Liver (tissue), 9 donors: Measurements from ENCODE around the gene ANKMY2. TPM values are rescaled to one million over a fixed set of nuclear protein-coding genes. Genes with fewer than 3 reads are reported as not detected.

Source experiments
- DNase-seq: peaks from one replicate; pipeline ENCODE4 v3.0.0-alpha.2; 2017; ENCODE audit warnings: low spot score
- H3K27ac ChIP-seq, 2 donors: one replicate each; pipeline ENCODE4 v1.7.0; 2013; ENCODE audit warnings: inconsistent platforms in 2 of 2, low read length in 2 of 2, control low read depth in 1 of 2, low read depth in 1 of 2, mild to moderate bottlenecking in 1 of 2
- H3K27me3 ChIP-seq, 4 donors: one replicate each; pipeline versions ENCODE4 v1.6.1 to v1.7.0; 2013; ENCODE audit warnings: low read length in 3 of 4, inconsistent platforms in 1 of 4, mild to moderate bottlenecking in 1 of 4, moderate library complexity in 1 of 4; ENCODE audit not compliant: control insufficient read depth in 4 of 4, insufficient read depth in 4 of 4
- H3K36me3 ChIP-seq, 4 donors: one replicate each; pipeline versions ENCODE4 v1.6.1 to v1.7.0; 2013; ENCODE audit warnings: low read length in 3 of 4, mild to moderate bottlenecking in 3 of 4, low read depth in 1 of 4, moderate library complexity in 1 of 4; ENCODE audit not compliant: control insufficient read depth in 4 of 4, insufficient read depth in 3 of 4
- H3K4me1 ChIP-seq, 4 donors: one replicate each; pipeline versions ENCODE4 v1.6.1 to v1.7.0; 2013; ENCODE audit warnings: low read length in 3 of 4, mild to moderate bottlenecking in 3 of 4, moderate library complexity in 1 of 4; ENCODE audit not compliant: control insufficient read depth in 4 of 4, insufficient read depth in 4 of 4
- H3K4me3 ChIP-seq, 3 donors: one replicate each; pipeline versions ENCODE4 v1.6.1 to v1.7.0; 2013; ENCODE audit warnings: low read length in 3 of 3, control low read depth in 1 of 3, low read depth in 1 of 3, mild to moderate bottlenecking in 1 of 3
- H3K9ac ChIP-seq, 2 donors: one replicate each; pipeline ENCODE4 v1.7.0; 2013; ENCODE audit warnings: low read length in 2 of 2, mild to moderate bottlenecking in 2 of 2, moderate library complexity in 2 of 2, control low read depth in 1 of 2, low read depth in 1 of 2
- H3K9me3 ChIP-seq, 4 donors: one replicate each; pipeline versions ENCODE4 v1.6.1 to v1.7.0; 2013; ENCODE audit warnings: low read length in 3 of 4; ENCODE audit not compliant: control insufficient read depth in 4 of 4
- CTCF ChIP-seq: fragments of 150-350 bp; IDR thresholded peaks from 2 replicates; pipeline ENCODE4 v1.5.1; 2017; ENCODE audit warnings: improper control_type of control experiment, low read depth, low read length; ENCODE audit not compliant: missing input control
- EGR1 ChIP-seq, 2 donors: IDR thresholded peaks; 2 replicates each; pipeline ENCODE4 v1.6.1; 2016 to 2018; ENCODE audit warnings: antibody characterized with exemption in 2 of 2, low read depth in 2 of 2
- FOXA2 ChIP-seq: IDR thresholded peaks from 2 replicates; pipeline ENCODE4 v1.6.1; 2016; ENCODE audit warnings: antibody characterized with exemption
- GABPA ChIP-seq, 2 donors: IDR thresholded peaks in 1 of 2; conservative IDR thresholded peaks in 1 of 2; 2 replicates each; pipeline ENCODE4 v1.6.1; 2016; ENCODE audit warnings: antibody characterized with exemption in 2 of 2, mild to moderate bottlenecking in 1 of 2, moderate library complexity in 1 of 2
- HNF4A ChIP-seq, 2 donors: conservative IDR thresholded peaks; 2 replicates each; pipeline ENCODE4 v1.6.1; 2016; ENCODE audit warnings: antibody characterized with exemption in 2 of 2, mild to moderate bottlenecking in 2 of 2
- HNF4G ChIP-seq: IDR thresholded peaks from 2 replicates; pipeline ENCODE4 v1.6.1; 2016; ENCODE audit warnings: antibody characterized with exemption
- JUND ChIP-seq, 2 donors: IDR thresholded peaks; 2 replicates each; pipeline ENCODE4 v1.6.1; 2016; ENCODE audit warnings: antibody characterized with exemption in 2 of 2
- MAX ChIP-seq: IDR thresholded peaks from 2 replicates; pipeline ENCODE4 v1.6.1; 2016; ENCODE audit warnings: antibody characterized with exemption
- RAD21 ChIP-seq, 2 donors: IDR thresholded peaks; 2 replicates each; pipeline ENCODE4 v1.6.1; 2016; ENCODE audit warnings: antibody characterized with exemption in 2 of 2, mild to moderate bottlenecking in 2 of 2
- REST ChIP-seq: IDR thresholded peaks from 2 replicates; pipeline ENCODE4 v1.6.1; 2016; ENCODE audit warnings: antibody characterized with exemption, mild to moderate bottlenecking
- RXRA ChIP-seq, 2 donors: IDR thresholded peaks; 2 replicates each; pipeline ENCODE4 v1.6.1; 2017 to 2018; ENCODE audit warnings: antibody characterized with exemption in 2 of 2, mild to moderate bottlenecking in 1 of 2
- SP1 ChIP-seq: IDR thresholded peaks from 2 replicates; pipeline ENCODE4 v1.6.1; 2018; ENCODE audit warnings: antibody characterized with exemption, mild to moderate bottlenecking
- TAF1 ChIP-seq: conservative IDR thresholded peaks from 2 replicates; pipeline ENCODE4 v1.6.1; 2016; ENCODE audit warnings: antibody characterized with exemption, mild to moderate bottlenecking
- YY1 ChIP-seq: IDR thresholded peaks from 2 replicates; pipeline ENCODE4 v1.6.1; 2016; ENCODE audit warnings: antibody characterized with exemption, mild to moderate bottlenecking
- ZBTB33 ChIP-seq: IDR thresholded peaks from 2 replicates; pipeline ENCODE4 v1.6.1; 2016; ENCODE audit warnings: antibody characterized with exemption
- WGBS: extraction: QIAGEN DNeasy Blood & Tissue Kit; methylation state at CpG from one replicate; pipeline ENCODE4 v1.1.7; 2013; 5-methylcytosine and 5-hydroxymethylcytosine counted together
- polyA plus RNA-seq, 2 donors: library from polyadenylated mRNA; stranded (reverse) in 1 of 2; unstranded in 1 of 2; fragments of 200-250 nt in 1 of 2; fragments of >200 nt in 1 of 2; fragmentation: Nextera tagmentation in 1 of 2; extraction: Ambion mirVana in 1 of 2; gene quantifications; one replicate each; pipeline versions ENCODE4 v1.2.1 to v1.2.3, GENCODE V29; 2013 to 2015
- total RNA-seq, 2 donors: library from RNA; depleted of rRNA; stranded (reverse); fragments of >200 nt; gene quantifications; one replicate each; pipeline ENCODE4 v1.2.3, GENCODE V29; 2014
- TF ChIP-seq, protein P1 (sequence below): IDR thresholded peaks from 2 replicates; pipeline ENCODE4 v1.6.1; 2016; ENCODE audit warnings: antibody characterized with exemption
- donor health status: healthy.
- donor health status: healthy.
- donor health status: healthy.
- donor health status: healthy.
- donor health status: healthy.

ANKMY2 gene
- total and polyA plus RNA-seq, 4 donors = 2.7 to 11.4 (median 5.4) TPM

GRCh38 chr7:16583834-16584233 lies 61.7 kb downstream of the ANKMY2 start:
- Histone ChIP-seq H3K27ac (no peak overlapping the region), H3K4me3 (no peak overlapping the region), H3K9ac (no peak overlapping the region), H3K36me3 (no peaks in the 10 kb centered on the region), H3K27me3 (no peaks in the 10 kb centered on the region), H3K4me1 (no peaks in the 10 kb centered on the region), H3K9me3 (peaks cover 0 to 2% (median 0%) of the 10 kb centered on the region in 4 donors)
- no peak for TF ChIP-seq YY1
- no peak for TF ChIP-seq JUND (IDR thresholded peaks at IDR 0.05)
- TF ChIP-seq SP1 = no peak
- no peak for TF ChIP-seq RXRA (IDR thresholded peaks at IDR 0.05)
- no peak for TF ChIP-seq HNF4A (conservative IDR thresholded peaks at IDR 0.05)
- no peak for TF ChIP-seq RAD21 (IDR thresholded peaks at IDR 0.05)
- TF ChIP-seq GABPA (IDR thresholded peaks at IDR 0.05 in 1 of 2, conservative IDR thresholded peaks at IDR 0.05 in 1 of 2) = no peak
- no peak for TF ChIP-seq HNF4G
- TF ChIP-seq, protein P1, sequence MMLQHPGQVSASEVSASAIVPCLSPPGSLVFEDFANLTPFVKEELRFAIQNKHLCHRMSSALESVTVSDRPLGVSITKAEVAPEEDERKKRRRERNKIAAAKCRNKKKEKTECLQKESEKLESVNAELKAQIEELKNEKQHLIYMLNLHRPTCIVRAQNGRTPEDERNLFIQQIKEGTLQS = no peak
- TF ChIP-seq EGR1 (IDR thresholded peaks at IDR 0.05; ENCODE audit: low read depth in 2 of 2) = no peak
- TF ChIP-seq ZBTB33 = no peak
- TF ChIP-seq MAX = no peak
- no peak for TF ChIP-seq REST
- TF ChIP-seq CTCF = no peak
- TF ChIP-seq TAF1 = no peak
- no peak for DNase-seq
- WGBS = 91% methylated on average over 7 of the region's 7 CpGs

DNA sequence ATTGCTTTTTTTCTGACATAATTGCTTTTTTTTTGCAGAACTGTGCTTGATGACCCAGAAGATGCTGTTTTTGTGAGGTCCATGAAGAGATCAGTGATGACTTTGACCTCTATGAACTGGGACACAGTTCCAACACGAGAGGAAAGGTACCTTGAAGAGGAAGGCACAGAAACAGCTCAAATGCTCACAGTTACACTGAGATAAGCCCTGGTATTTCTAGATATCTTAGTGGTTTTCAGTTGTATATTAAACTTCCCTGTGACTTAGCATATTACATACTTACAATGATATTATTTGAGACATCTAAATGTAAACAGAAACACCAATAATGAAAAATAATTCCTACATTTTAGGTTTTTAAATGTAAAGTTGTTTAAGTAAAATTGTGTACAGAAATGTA lies 64.3 kb downstream of the ANKMY2 start:
- no peak for DNase-seq
- Histone ChIP-seq H3K4me3 (no peak overlapping the region), H3K4me1 (no peaks in the 10 kb centered on the region), H3K27ac (no peak overlapping the region), H3K9ac (no peak overlapping the region), H3K27me3 (no peaks in the 10 kb centered on the region), H3K36me3 (no peaks in the 10 kb centered on the region), H3K9me3 (no peaks in the 10 kb centered on the region)
- TF ChIP-seq, protein P1 = no peak
- TF ChIP-seq SP1 (no peak), FOXA2 (no peak), MAX (no peak), RAD21 (IDR thresholded peaks at IDR 0.05) (no peak), REST (no peak), JUND (IDR thresholded peaks at IDR 0.05) (no peak), YY1 (no peak), EGR1 (IDR thresholded peaks at IDR 0.05; ENCODE audit: low read depth in 2 of 2) (no peak)
- 55% methylated on average over 1 of the region's 1 CpG for WGBS
